SK-N-SH treated with all-trans-retinoic acid at 6 μM for 48 hours (cell line): ENCODE measurements around the gene CHRM4.

Experiments used
- ESRRG ChIP-seq: fragments of 250-450 bp; sonication (Bioruptor Pico); IDR thresholded peaks from 2 replicates; pipeline ENCODE4 v1.6.1; 2021; ENCODE audit warnings: mild to moderate bottlenecking
- ZNF70 ChIP-seq: fragments of 450-650 bp; formaldehyde crosslinking; IDR thresholded peaks from 2 replicates; pipeline ENCODE4 v1.5.0; 2020; ENCODE audit warnings: mild to moderate bottlenecking, moderate library complexity
- TF ChIP-seq, protein P1 (sequence below): fragments of 250-450 bp; sonication (Bioruptor Pico); IDR thresholded peaks from 2 replicates; pipeline ENCODE4 v1.8.0; 2020; ENCODE audit warnings: mild to moderate bottlenecking, moderate library complexity, borderline replicate concordance
- TF ChIP-seq, protein P2 (sequence below): fragments of 250-450 bp; sonication (Bioruptor Pico); IDR thresholded peaks from 2 replicates; pipeline ENCODE4 v1.5.1; 2021; ENCODE audit warnings: mild to moderate bottlenecking, moderate library complexity

DNA sequence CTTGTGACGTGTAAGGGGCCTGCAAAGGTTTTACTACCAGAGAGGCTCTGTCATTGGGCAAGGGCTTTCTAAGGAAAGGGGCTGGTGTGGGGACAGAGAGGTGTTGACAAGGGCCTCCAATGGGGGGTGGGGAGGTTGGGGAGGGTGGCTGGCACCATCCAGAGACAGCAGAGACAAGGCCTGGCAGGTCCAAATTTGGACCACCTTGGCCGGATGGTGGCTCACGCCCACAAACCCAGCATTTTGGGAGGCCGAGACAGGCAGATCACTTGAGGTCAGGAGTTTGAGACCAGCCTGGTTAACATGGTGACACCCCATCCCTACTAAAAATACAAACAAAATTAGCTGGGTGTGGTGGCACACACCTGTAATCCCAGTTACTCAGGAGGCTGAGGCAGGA lies 2.2 kb upstream of the CHRM4 start:
- TF ChIP-seq, protein P1, sequence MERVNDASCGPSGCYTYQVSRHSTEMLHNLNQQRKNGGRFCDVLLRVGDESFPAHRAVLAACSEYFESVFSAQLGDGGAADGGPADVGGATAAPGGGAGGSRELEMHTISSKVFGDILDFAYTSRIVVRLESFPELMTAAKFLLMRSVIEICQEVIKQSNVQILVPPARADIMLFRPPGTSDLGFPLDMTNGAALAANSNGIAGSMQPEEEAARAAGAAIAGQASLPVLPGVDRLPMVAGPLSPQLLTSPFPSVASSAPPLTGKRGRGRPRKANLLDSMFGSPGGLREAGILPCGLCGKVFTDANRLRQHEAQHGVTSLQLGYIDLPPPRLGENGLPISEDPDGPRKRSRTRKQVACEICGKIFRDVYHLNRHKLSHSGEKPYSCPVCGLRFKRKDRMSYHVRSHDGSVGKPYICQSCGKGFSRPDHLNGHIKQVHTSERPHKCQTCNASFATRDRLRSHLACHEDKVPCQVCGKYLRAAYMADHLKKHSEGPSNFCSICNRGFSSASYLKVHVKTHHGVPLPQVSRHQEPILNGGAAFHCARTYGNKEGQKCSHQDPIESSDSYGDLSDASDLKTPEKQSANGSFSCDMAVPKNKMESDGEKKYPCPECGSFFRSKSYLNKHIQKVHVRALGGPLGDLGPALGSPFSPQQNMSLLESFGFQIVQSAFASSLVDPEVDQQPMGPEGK (CRISPR knock-in tag): no peak
- TF ChIP-seq, protein P2, sequence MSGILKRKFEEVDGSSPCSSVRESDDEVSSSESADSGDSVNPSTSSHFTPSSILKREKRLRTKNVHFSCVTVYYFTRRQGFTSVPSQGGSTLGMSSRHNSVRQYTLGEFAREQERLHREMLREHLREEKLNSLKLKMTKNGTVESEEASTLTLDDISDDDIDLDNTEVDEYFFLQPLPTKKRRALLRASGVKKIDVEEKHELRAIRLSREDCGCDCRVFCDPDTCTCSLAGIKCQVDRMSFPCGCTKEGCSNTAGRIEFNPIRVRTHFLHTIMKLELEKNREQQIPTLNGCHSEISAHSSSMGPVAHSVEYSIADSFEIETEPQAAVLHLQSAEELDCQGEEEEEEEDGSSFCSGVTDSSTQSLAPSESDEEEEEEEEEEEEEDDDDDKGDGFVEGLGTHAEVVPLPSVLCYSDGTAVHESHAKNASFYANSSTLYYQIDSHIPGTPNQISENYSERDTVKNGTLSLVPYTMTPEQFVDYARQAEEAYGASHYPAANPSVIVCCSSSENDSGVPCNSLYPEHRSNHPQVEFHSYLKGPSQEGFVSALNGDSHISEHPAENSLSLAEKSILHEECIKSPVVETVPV (CRISPR knock-in tag): no peak
- no peak for TF ChIP-seq ESRRG (CRISPR knock-in tag)
- TF ChIP-seq ZNF70: no peak
